ENCODE data around the gene DBN1. TPM values are rescaled to one million over a fixed set of nuclear protein-coding genes. Genes with fewer than 3 reads are reported as not detected.

The DBN1 gene
- total RNA-seq, 1 donor from 2014 or later = 21.8 TPM

DNA sequence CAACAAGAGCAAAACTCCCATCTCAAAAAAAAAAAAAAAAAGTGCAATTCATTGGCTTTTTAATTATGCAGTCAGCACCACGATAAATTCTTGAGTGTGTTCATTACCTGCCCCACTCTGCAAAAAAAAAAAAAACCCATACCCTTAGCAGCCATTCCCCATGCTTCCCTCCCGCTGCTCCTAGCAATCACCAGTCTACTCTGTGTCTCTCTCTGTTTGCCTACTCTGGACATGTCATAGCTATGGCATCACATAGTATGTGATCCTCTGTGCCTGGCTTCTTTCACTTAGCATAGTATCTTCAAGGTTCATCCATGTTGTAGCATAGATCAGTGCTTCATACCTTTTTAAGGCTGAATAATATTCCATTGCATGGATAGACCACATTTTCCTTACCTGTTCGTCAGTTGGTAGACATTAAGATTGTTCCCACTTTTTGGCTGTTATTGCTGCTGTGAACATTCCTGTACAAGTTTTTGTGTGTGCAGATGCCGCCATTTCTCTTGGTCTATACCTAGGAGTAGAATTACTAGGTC is 33.8 kb downstream of the DBN1 start:
- TF ChIP-seq CTCF (IDR thresholded peaks at IDR 0.05; ENCODE audit: borderline replicate concordance) = no peak
- intact Hi-C loops (cut with micrococcal nuclease) = no loop called here
- H3K36me3 ChIP-seq = peaks cover 60% of the 10 kb centered on the region

GRCh38 chr5:177438468-177438867 is 35.0 kb downstream of the DBN1 start:
- Histone ChIP-seq H3K4me3 (no peak overlapping the region), H3K36me3 (peaks cover 71% of the 10 kb centered on the region)

More for the DNA sequence above, 33.8 kb downstream of the DBN1 start:
- Histone ChIP-seq H3K4me3 (no peak overlapping the region), H3K9me3 (replicated peaks) (no peaks in the 10 kb centered on the region), H3K27ac (replicated peaks) (no peak overlapping the region), H3K4me1 (no peaks in the 10 kb centered on the region), H3K27me3 (ENCODE audit: low read depth) (no peaks in the 10 kb centered on the region)
- DNase-seq = no peak

DNA sequence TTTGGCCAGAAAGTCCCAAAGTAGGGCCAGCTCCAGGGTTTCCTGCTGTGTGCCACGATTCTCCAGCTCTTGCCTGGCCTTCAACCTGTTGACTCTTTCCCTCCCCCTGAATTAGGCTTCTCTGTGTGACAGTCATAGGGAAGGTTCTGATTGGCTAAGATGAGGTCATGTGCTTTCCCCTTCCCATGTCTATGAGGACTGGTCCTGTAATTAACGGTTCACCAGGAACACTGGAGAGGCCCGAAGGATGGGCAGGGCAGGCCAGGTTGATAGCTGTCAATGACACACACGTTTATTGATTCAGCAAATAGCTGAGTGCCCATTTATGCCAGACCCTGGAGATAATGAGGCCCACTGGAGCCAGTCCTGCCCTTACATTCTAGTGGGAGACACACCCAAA is 35.8 kb downstream of the DBN1 start:
- intact Hi-C loops (cut with micrococcal nuclease) = no loop called here
- Histone ChIP-seq H3K4me3 (no peak overlapping the region), H3K9me3 (replicated peaks) (no peaks in the 10 kb centered on the region), H3K4me1 (peaks cover 5% of the 10 kb centered on the region), H3K36me3 (peaks cover 80% of the 10 kb centered on the region), H3K27ac (replicated peaks) (no peak overlapping the region), H3K27me3 (ENCODE audit: low read depth) (no peaks in the 10 kb centered on the region)
- no peak for TF ChIP-seq CTCF (IDR thresholded peaks at IDR 0.05; ENCODE audit: borderline replicate concordance)
- DNase-seq = no peak

More at GRCh38 chr5:177438468-177438867, 35.0 kb downstream of the DBN1 start:
- H3K9me3 ChIP-seq (replicated peaks) = no peaks in the 10 kb centered on the region
- H3K4me1 ChIP-seq = no peaks in the 10 kb centered on the region
- intact Hi-C loops (cut with micrococcal nuclease) = no loop called here
- TF ChIP-seq CTCF (IDR thresholded peaks at IDR 0.05; ENCODE audit: borderline replicate concordance) = no peak
- H3K27me3 ChIP-seq (ENCODE audit: low read depth) = no peaks in the 10 kb centered on the region
- DNase-seq = no peak
- no peak overlapping the region for H3K27ac ChIP-seq (replicated peaks)

GRCh38 chr5:177435847-177436536 is 37.4 kb downstream of the DBN1 start:
- no peak for DNase-seq
- no peak overlapping the region for H3K4me3 ChIP-seq
- no peak overlapping the region for H3K27ac ChIP-seq (replicated peaks)
- intact Hi-C loops (cut with micrococcal nuclease) = no loop called here
- peaks cover 72% of the 10 kb centered on the region for H3K36me3 ChIP-seq
- no peaks in the 10 kb centered on the region for H3K9me3 ChIP-seq (replicated peaks)
- no peaks in the 10 kb centered on the region for H3K27me3 ChIP-seq (ENCODE audit: low read depth)
- H3K4me1 ChIP-seq = peaks cover 21% of the 10 kb centered on the region
- TF ChIP-seq CTCF (IDR thresholded peaks at IDR 0.05; ENCODE audit: borderline replicate concordance) = no peak

DNA sequence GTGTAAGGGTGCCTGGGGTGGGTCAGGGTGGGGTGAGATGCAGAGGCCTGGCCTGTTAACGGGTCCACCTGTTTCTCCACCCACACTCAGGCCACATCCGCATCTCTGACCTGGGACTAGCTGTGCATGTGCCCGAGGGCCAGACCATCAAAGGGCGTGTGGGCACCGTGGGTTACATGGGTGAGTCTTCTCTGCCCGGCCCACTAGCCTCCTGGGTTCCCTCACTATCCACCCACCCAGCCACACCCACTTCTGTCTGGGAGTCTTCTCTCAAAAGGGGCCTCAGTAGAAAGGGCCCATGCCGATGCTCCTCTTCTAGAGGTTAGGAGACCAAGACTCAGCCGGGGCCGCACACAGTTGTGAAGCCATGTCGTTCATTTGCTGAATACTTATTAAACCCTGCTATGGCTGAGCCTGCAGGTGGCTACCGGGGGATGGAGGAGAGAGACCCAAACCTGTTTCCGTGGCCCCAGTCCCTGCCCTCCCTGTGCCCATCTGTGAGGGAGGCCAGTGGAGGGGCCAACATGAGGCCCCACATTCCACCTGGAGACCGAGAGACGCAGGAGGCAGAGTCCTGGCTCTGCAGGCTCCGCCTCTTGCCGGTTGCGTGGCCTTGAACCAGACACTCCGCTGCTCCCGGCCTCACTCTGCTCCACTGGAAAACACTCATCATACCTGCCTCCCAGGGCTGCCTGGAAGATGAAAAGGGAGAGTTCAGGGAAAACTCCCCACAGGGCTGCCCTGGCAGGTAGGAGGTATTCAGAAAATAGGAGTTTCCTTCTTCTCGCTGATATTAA is 38.3 kb downstream of the DBN1 start:
- intact Hi-C loops (cut with micrococcal nuclease) = no loop called here
- H3K27me3 ChIP-seq (ENCODE audit: low read depth) = no peaks in the 10 kb centered on the region
- H3K4me1 ChIP-seq = peaks cover 21% of the 10 kb centered on the region
- H3K27ac ChIP-seq (replicated peaks) = no peak overlapping the region
- H3K9me3 ChIP-seq (replicated peaks) = no peaks in the 10 kb centered on the region
- H3K4me3 ChIP-seq = no peak overlapping the region
- no peak for TF ChIP-seq CTCF (IDR thresholded peaks at IDR 0.05; ENCODE audit: borderline replicate concordance)
- no peak for DNase-seq
- H3K36me3 ChIP-seq = peaks cover 69% of the 10 kb centered on the region
